AG20443 (cell line): ENCODE measurements around the gene TCAIM.

ENCODE experiments used
- DNase-seq: peaks from one replicate; pipeline ENCODE4 v3.0.0; 2012; ENCODE audit warnings: low spot score, mixed read lengths

TCAIM gene

GRCh38 chr3:44338010-44338827, at the start of gene TCAIM:
TSS of gene TCAIM (plus strand) at chr3:44338766. CDS start at chr3:44354783, 16,017 bp downstream.
- DNase-seq, result peak; percentile 99

- no peak for DNase-seq
Observed at GRCh38 chr3:44289882-44290462, 48.6 kb upstream of the TCAIM start.

- no peak for DNase-seq
Observed at GRCh38 chr3:44292276-44292675, 46.3 kb upstream of the TCAIM start.

- DNase-seq, result no peak
Observed at GRCh38 chr3:44292947-44293346, 45.6 kb upstream of the TCAIM start.

GRCh38 chr3:44297255-44297654, 41.3 kb upstream of the TCAIM start:
- DNase-seq, result no peak

GRCh38 chr3:44301746-44302145, 36.8 kb upstream of the TCAIM start:
- DNase-seq, result no peak

- no peak for DNase-seq
Observed at GRCh38 chr3:44309500-44309899, 29.1 kb upstream of the TCAIM start.

- DNase-seq, result no peak
Observed at GRCh38 chr3:44318891-44319311, 19.7 kb upstream of the TCAIM start.

GRCh38 chr3:44321335-44321734, 17.2 kb upstream of the TCAIM start:
- DNase-seq, result no peak

GRCh38 chr3:44323341-44323955, 15.1 kb upstream of the TCAIM start:
- DNase-seq, result peak; percentile 49

- no peak for DNase-seq
Observed at GRCh38 chr3:44324584-44324983, 14.0 kb upstream of the TCAIM start.

- DNase-seq, result no peak
Observed at GRCh38 chr3:44326019-44326418, 12.5 kb upstream of the TCAIM start.

- no peak for DNase-seq
Observed at GRCh38 chr3:44326515-44326914, 12.1 kb upstream of the TCAIM start.

GRCh38 chr3:44329946-44330345, 8.6 kb upstream of the TCAIM start:
- no peak for DNase-seq

GRCh38 chr3:44330444-44330843, 8.1 kb upstream of the TCAIM start:
- no peak for DNase-seq

GRCh38 chr3:44334326-44334725, 4.2 kb upstream of the TCAIM start:
- no peak for DNase-seq

GRCh38 chr3:44337248-44337785, 1.2 kb upstream of the TCAIM start:
- DNase-seq, result no peak

- no peak for DNase-seq
Observed at GRCh38 chr3:44338828-44339127, 212 bp downstream of the TCAIM start.

- DNase-seq, result no peak
Observed at GRCh38 chr3:44339181-44340057, 853 bp downstream of the TCAIM start.

GRCh38 chr3:44340058-44340395, 1.5 kb downstream of the TCAIM start:
- DNase-seq, result no peak

GRCh38 chr3:44342176-44342790, 3.7 kb downstream of the TCAIM start:
- peak; percentile 17 for DNase-seq

GRCh38 chr3:44343421-44343820, 4.9 kb downstream of the TCAIM start:
- DNase-seq, result no peak
